Fibroblast of lung (primary cell): ENCODE data around the gene LMAN2.

Source experiments
- CTCF ChIP-seq, 2 donors: IDR thresholded peaks in 1 of 2; conservative IDR thresholded peaks in 1 of 2; 1 replicate in 1 of 2; 2 replicates in 1 of 2; pipeline ENCODE4 v1.5.1; 2011 to 2012; ENCODE audit warnings: low read length in 2 of 2, control low read depth in 1 of 2, inconsistent platforms in 1 of 2, low read depth in 1 of 2, mild to moderate bottlenecking in 1 of 2
- EZH2 ChIP-seq: IDR thresholded peaks from 2 replicates; pipeline ENCODE4 v1.5.1; 2012; ENCODE audit warnings: low read length, control low read depth, mild to moderate bottlenecking; ENCODE audit errors: missing control alignments

GRCh38 chr5:177306674-177307543 lies 44.6 kb downstream of the LMAN2 start:
- TF ChIP-seq CTCF (conservative IDR thresholded peaks at IDR 0.05 in 1 of 2, IDR thresholded peaks at IDR 0.05 in 1 of 2; ENCODE audit: low read depth in 1 of 2, low read length in 2 of 2) (no peak), EZH2 (no peak)
